ENCODE results near the gene MCM5. TPM values are rescaled to one million over a fixed set of nuclear protein-coding genes. Genes with fewer than 3 reads are reported as not detected.

The MCM5 gene
- total RNA-seq, 2 donors from 2014 or later, result 42.2 to 51.8 TPM

GRCh38 chr22:35400501-35400790 is 506 bp downstream of the MCM5 start:
- H3K36me3 ChIP-seq, result no peaks in the 10 kb centered on the region
- H3K9me3 ChIP-seq, result no peaks in the 10 kb centered on the region
- H3K27ac ChIP-seq, result peak overlapping the region in 1 of 2 donors; percentile 18
- H3K4me1 ChIP-seq (replicated peaks), result no peaks in the 10 kb centered on the region
- under 1% methylated on average over 20 of the region's 20 CpGs for WGBS
- intact Hi-C loops (cut with DNase I), result no loop called here
- H3K4me3 ChIP-seq, result peak overlapping the region; percentile 60 to 72
- no peaks in the 10 kb centered on the region for H3K27me3 ChIP-seq (replicated peaks; ENCODE audit: insufficient read depth)
- no peak for TF ChIP-seq CTCF (IDR thresholded peaks at IDR 0.05)
- no peak for DNase-seq (ENCODE audit: low spot score)

- no peak overlapping the region for H3K27ac ChIP-seq
- H3K9me3 ChIP-seq, result no peaks in the 10 kb centered on the region
- H3K36me3 ChIP-seq, result peaks cover 0 to 7% of the 10 kb centered on the region in 2 donors
- 86% methylated on average over 6 of the region's 6 CpGs for WGBS
- intact Hi-C loops (cut with DNase I), result no loop called here
- no peak for TF ChIP-seq POLR2A (IDR thresholded peaks at IDR 0.05)
- TF ChIP-seq CTCF (IDR thresholded peaks at IDR 0.05), result no peak
- TF ChIP-seq POLR2AphosphoS5 (IDR thresholded peaks at IDR 0.05), result no peak
- DNase-seq (ENCODE audit: low spot score), result no peak
- no peaks in the 10 kb centered on the region for H3K4me1 ChIP-seq (replicated peaks)
- H3K27me3 ChIP-seq (replicated peaks; ENCODE audit: insufficient read depth), result no peaks in the 10 kb centered on the region
- H3K4me3 ChIP-seq, result no peak overlapping the region
These were observed 1.9 kb downstream of the MCM5 start for GRCh38 chr22:35401863-35402262.

GRCh38 chr22:35403356-35403755 is 3.4 kb downstream of the MCM5 start:
- WGBS, result 87% methylated on average over 7 of the region's 7 CpGs
- Histone ChIP-seq H3K27me3 (replicated peaks; ENCODE audit: insufficient read depth) (no peaks in the 10 kb centered on the region), H3K36me3 (peaks cover 2 to 21% of the 10 kb centered on the region in 2 donors), H3K9me3 (no peaks in the 10 kb centered on the region), H3K4me3 (no peak overlapping the region), H3K27ac (no peak overlapping the region), H3K4me1 (replicated peaks) (no peaks in the 10 kb centered on the region)
- DNase-seq (ENCODE audit: low spot score), result no peak
- intact Hi-C loops (cut with DNase I), result no loop called here
- TF ChIP-seq CTCF (IDR thresholded peaks at IDR 0.05) (no peak), POLR2AphosphoS5 (IDR thresholded peaks at IDR 0.05) (no peak), POLR2A (IDR thresholded peaks at IDR 0.05) (no peak)

- no peak for DNase-seq (ENCODE audit: low spot score)
- Histone ChIP-seq H3K4me1 (replicated peaks) (no peaks in the 10 kb centered on the region), H3K27ac (no peak overlapping the region), H3K9me3 (no peaks in the 10 kb centered on the region), H3K4me3 (no peak overlapping the region), H3K27me3 (replicated peaks; ENCODE audit: insufficient read depth) (no peaks in the 10 kb centered on the region), H3K36me3 (peaks cover 6 to 21% of the 10 kb centered on the region in 2 donors)
- intact Hi-C loops (cut with DNase I), result no loop called here
- no peak for TF ChIP-seq CTCF (IDR thresholded peaks at IDR 0.05)
- no peak for TF ChIP-seq POLR2AphosphoS5 (IDR thresholded peaks at IDR 0.05)
- TF ChIP-seq POLR2A (IDR thresholded peaks at IDR 0.05), result no peak
- 87% methylated on average over 5 of the region's 5 CpGs for WGBS
These were observed 4.2 kb downstream of the MCM5 start for GRCh38 chr22:35404176-35404575.

- intact Hi-C loops (cut with DNase I), result no loop called here
- TF ChIP-seq CTCF (IDR thresholded peaks at IDR 0.05), result no peak
- no peak for TF ChIP-seq POLR2A (IDR thresholded peaks at IDR 0.05)
- TF ChIP-seq POLR2AphosphoS5 (IDR thresholded peaks at IDR 0.05), result no peak
- no peaks in the 10 kb centered on the region for H3K9me3 ChIP-seq
- H3K27me3 ChIP-seq (replicated peaks; ENCODE audit: insufficient read depth), result no peaks in the 10 kb centered on the region
- DNase-seq (ENCODE audit: low spot score), result no peak
- no peak overlapping the region for H3K4me3 ChIP-seq
- WGBS, result 93% methylated on average over 13 of the region's 13 CpGs
- H3K4me1 ChIP-seq (replicated peaks), result no peaks in the 10 kb centered on the region
- no peak overlapping the region for H3K27ac ChIP-seq
- H3K36me3 ChIP-seq, result peaks cover 6 to 21% of the 10 kb centered on the region in 2 donors
These were observed 6.5 kb downstream of the MCM5 start for GRCh38 chr22:35406443-35406842.
